H1 (cell line): ENCODE results near the gene NCAPG2. TPM values are rescaled to one million over a fixed set of nuclear protein-coding genes. Genes with fewer than 3 reads are reported as not detected.

Source experiments
- CTCF ChIA-PET: fragments of 300-600 bp; sonication (Branson Sonifier 250); formaldehyde crosslinking; loops from one replicate; lab custom pipeline; 2021; ENCODE audit not compliant: partially characterized antibody; lab: Charles Lee
- POLR2A ChIA-PET: fragments of 300-600 bp; sonication (Branson Sonifier 250); formaldehyde crosslinking; loops from one replicate; lab custom pipeline; 2021; ENCODE audit warnings: inconsistent platforms; ENCODE audit not compliant: partially characterized antibody; lab: Charles Lee
- DNase-seq, 2 experiments: peaks; one replicate each; pipeline versions ENCODE4 v3.0.0 to v3.0.0-alpha.2; 2010 to 2022; ENCODE audit warnings: low spot score in 2 of 2, low read depth in 1 of 2, mixed read lengths in 1 of 2
- FAIRE-seq: peaks from 2 replicates; lab custom pipeline; 2011; peaks lifted over from hg19 to GRCh38; lab: Jason Lieb, UNC
- H2AFZ ChIP-seq: 2 replicates; pipeline ENCODE4 v1.8.1; 2012; ENCODE audit warnings: low read length, inconsistent platforms
- H2AK5ac ChIP-seq: 2 replicates; pipeline ENCODE4 v1.6.1; 2013; ENCODE audit warnings: low read depth, low read length
- H2BK120ac ChIP-seq: replicated peaks from 2 replicates; pipeline ENCODE3; 2013; ENCODE audit warnings: low read depth, low read length, inconsistent platforms
- H2BK12ac ChIP-seq: 2 replicates; pipeline ENCODE4 v1.6.1; 2013; ENCODE audit warnings: low read depth, low read length
- H2BK15ac ChIP-seq: 2 replicates; pipeline ENCODE4 v1.6.1; 2013; ENCODE audit warnings: low read length
- H2BK20ac ChIP-seq: 2 replicates; pipeline ENCODE4 v1.6.1; 2013; ENCODE audit warnings: low read length
- H2BK5ac ChIP-seq: 2 replicates; pipeline ENCODE4 v1.6.1; 2013; ENCODE audit warnings: low read depth, low read length
- H3K14ac ChIP-seq: 2 replicates; pipeline ENCODE4 v1.6.1; 2013; ENCODE audit warnings: inconsistent platforms; ENCODE audit not compliant: insufficient read length
- H3K18ac ChIP-seq: 2 replicates; pipeline ENCODE4 v1.6.1; 2013; ENCODE audit warnings: low read length; ENCODE audit errors: extremely low read depth
- H3K23ac ChIP-seq: 2 replicates; pipeline ENCODE4 v1.6.1; 2013; ENCODE audit warnings: inconsistent platforms; ENCODE audit not compliant: insufficient read length
- H3K23me2 ChIP-seq: 2 replicates; pipeline ENCODE4 v1.6.1; 2013; ENCODE audit warnings: low read depth, low read length
- H3K27ac ChIP-seq: 2 replicates; pipeline ENCODE4 v1.6.1; 2011; ENCODE audit warnings: low read depth, low read length, inconsistent platforms
- H3K27me3 ChIP-seq, 4 experiments: replicated peaks in 1 of 4; 1 replicate in 1 of 4; 2 replicates in 3 of 4; pipeline versions ENCODE4 v1.6.1 to v1.8.1; 2011 to 2013; ENCODE audit warnings: low read length in 3 of 4, mild to moderate bottlenecking in 3 of 4, inconsistent platforms in 2 of 4, mixed read lengths in 2 of 4, moderate library complexity in 1 of 4; ENCODE audit not compliant: control insufficient read depth in 3 of 4, insufficient read depth in 3 of 4; ENCODE audit errors: extremely low read depth in 1 of 4
- H3K36me3 ChIP-seq, 4 experiments: 2 replicates each; pipeline versions ENCODE4 v1.6.1 to v1.8.1; 2011 to 2013; ENCODE audit warnings: mild to moderate bottlenecking in 4 of 4, low read length in 3 of 4, moderate library complexity in 2 of 4, control low read depth in 1 of 4, inconsistent platforms in 1 of 4; ENCODE audit not compliant: insufficient read depth in 4 of 4, control insufficient read depth in 2 of 4
- H3K4ac ChIP-seq: replicated peaks from 2 replicates; pipeline ENCODE3; 2013; ENCODE audit warnings: low read length, low read depth, mixed read lengths, inconsistent platforms; ENCODE audit not compliant: insufficient read length
- H3K4me1 ChIP-seq, 4 experiments: replicated peaks in 1 of 4; 1 replicate in 1 of 4; 2 replicates in 3 of 4; pipeline versions ENCODE4 v1.6.1 to v1.8.1; 2011 to 2013; ENCODE audit warnings: low read length in 3 of 4, inconsistent platforms in 2 of 4, mixed read lengths in 1 of 4; ENCODE audit not compliant: insufficient read depth in 4 of 4, control insufficient read depth in 3 of 4
- H3K4me2 ChIP-seq, 2 experiments: 2 replicates each; pipeline versions ENCODE4 v1.6.1 to v1.8.1; 2011 to 2013; ENCODE audit warnings: low read depth in 2 of 2, low read length in 2 of 2, control low read depth in 1 of 2, inconsistent platforms in 1 of 2, mild to moderate bottlenecking in 1 of 2; ENCODE audit not compliant: insufficient read depth in 1 of 2
- H3K4me3 ChIP-seq, 4 experiments: fragments of 200-600, 300-600 bp in 1 of 4; sonication (generic), shearing (Covaris generic), sonication (Bioruptor Twin) in 1 of 4; 2 replicates each; pipeline versions ENCODE4 v1.5.1 to v1.8.1; 2011 to 2016; ENCODE audit warnings: low read length in 4 of 4, low read depth in 3 of 4, control low read depth in 2 of 4, inconsistent platforms in 2 of 4, mild to moderate bottlenecking in 2 of 4, mixed read lengths in 1 of 4, moderate library complexity in 1 of 4; ENCODE audit not compliant: insufficient read depth in 2 of 4; ENCODE audit errors: extremely low read depth in 1 of 4
- H3K56ac ChIP-seq: replicated peaks from 2 replicates; pipeline ENCODE3; 2013; ENCODE audit warnings: low read depth, mild to moderate bottlenecking, mixed read lengths, low read length, inconsistent platforms; ENCODE audit not compliant: insufficient read length
- H3K79me1 ChIP-seq: 2 replicates; pipeline ENCODE4 v1.6.1; 2013; ENCODE audit warnings: low read depth, low read length, control low read depth
- H3K79me2 ChIP-seq, 2 experiments: 2 replicates each; pipeline versions ENCODE4 v1.6.1 to v1.8.1; 2012 to 2013; ENCODE audit warnings: low read length in 2 of 2, mild to moderate bottlenecking in 2 of 2, inconsistent platforms in 1 of 2; ENCODE audit not compliant: insufficient read depth in 2 of 2, control insufficient read depth in 1 of 2
- H3K9ac ChIP-seq, 4 experiments: replicated peaks in 1 of 4; 1 replicate in 1 of 4; 2 replicates in 3 of 4; pipeline versions ENCODE4 v1.6.1 to v1.8.1; 2011 to 2013; ENCODE audit warnings: low read depth in 3 of 4, low read length in 3 of 4, control low read depth in 2 of 4, mild to moderate bottlenecking in 2 of 4, moderate library complexity in 2 of 4, inconsistent platforms in 1 of 4; ENCODE audit errors: extremely low read depth in 1 of 4
- H3K9me3 ChIP-seq, 2 experiments: 2 replicates each; pipeline versions ENCODE4 v1.6.1 to v1.8.1; 2012 to 2013; ENCODE audit warnings: mild to moderate bottlenecking in 2 of 2, moderate library complexity in 2 of 2, control low read depth in 1 of 2, inconsistent platforms in 1 of 2, low read depth in 1 of 2, low read length in 1 of 2, mixed read lengths in 1 of 2; ENCODE audit not compliant: insufficient read depth in 2 of 2
- H4K20me1 ChIP-seq, 2 experiments: replicated peaks in 1 of 2; 2 replicates each; pipeline versions ENCODE3 to v1.8.1; 2011 to 2013; ENCODE audit warnings: inconsistent platforms in 2 of 2, low read length in 2 of 2, mild to moderate bottlenecking in 1 of 2; ENCODE audit not compliant: insufficient read depth in 2 of 2, control insufficient read depth in 1 of 2
- H4K5ac ChIP-seq: 2 replicates; pipeline ENCODE4 v1.6.1; 2013; ENCODE audit warnings: low read length, low read depth, mixed read lengths, inconsistent platforms; ENCODE audit not compliant: insufficient read length
- H4K8ac ChIP-seq: 2 replicates; pipeline ENCODE4 v1.8.0; 2013; ENCODE audit warnings: mild to moderate bottlenecking, moderate library complexity, low read length, inconsistent platforms; ENCODE audit not compliant: insufficient read depth; ENCODE audit errors: extremely low read depth
- H4K91ac ChIP-seq: replicated peaks from 2 replicates; pipeline ENCODE3; 2013; ENCODE audit warnings: low read length, mixed read lengths, inconsistent platforms; ENCODE audit not compliant: insufficient read length
- EP300 ChIP-seq, 2 experiments: IDR thresholded peaks; 1 replicate in 1 of 2; 2 replicates in 1 of 2; pipeline ENCODE4 v1.6.1; 2011 to 2012; ENCODE audit warnings: low read depth in 2 of 2, low read length in 2 of 2, mild to moderate bottlenecking in 2 of 2, borderline replicate concordance in 1 of 2, inconsistent platforms in 1 of 2, moderate library complexity in 1 of 2
- POLR2AphosphoS5 ChIP-seq: IDR thresholded peaks from 2 replicates; pipeline ENCODE4 v1.6.1; 2011; ENCODE audit warnings: low read depth, low read length
- RFX5 ChIP-seq: IDR thresholded peaks from 2 replicates; pipeline ENCODE4 v1.6.1; 2011; ENCODE audit warnings: low read depth, low read length, improper control_type of control experiment, borderline replicate concordance
- WGBS, 2 experiments: shearing (Covaris generic) in 1 of 2; methylation state at CpG; one replicate each; pipeline versions ENCODE4 v1.1.6 to v1.1.7; 2013 to 2015; ENCODE audit warnings: low lambda C conversion rate in 2 of 2, mixed read lengths in 2 of 2, inconsistent platforms in 1 of 2, low coverage in 1 of 2, missing lambda C conversion rate in 1 of 2; ENCODE audit not compliant: insufficient replicate concordance in 2 of 2, insufficient coverage in 1 of 2, insufficient read length in 1 of 2; ENCODE audit errors: extremely low coverage in 1 of 2, missing lambda C conversion rate in 1 of 2; 5-methylcytosine and 5-hydroxymethylcytosine counted together
- polyA plus RNA-seq, 7 experiments: library from polyadenylated mRNA; depleted of rRNA in 3 of 7; stranded (reverse) in 5 of 7; unstranded in 2 of 7; fragments of >200 nt in 5 of 7; fragments of 200-250 nt in 2 of 7; gene quantifications; 1 replicate in 5 of 7; 2 replicates in 1 of 7; 4 replicates in 1 of 7; pipeline versions ENCODE4 v1.2.1 to v1.2.3, GENCODE V29; 2011 to 2013; ENCODE audit warnings: missing spikeins in 2 of 7, mixed read lengths in 2 of 7
- total RNA-seq: library from RNA; stranded (reverse); fragmentation: NEBNext Ultra II Directional; extraction: Animal tissue kit (Norgen Biotek cat#: 25700); gene quantifications from 2 replicates; pipeline ENCODE4 v1.2.1, GENCODE V29; 2021

The NCAPG2 gene
- total and polyA plus RNA-seq, 2 of the 8 experiments (the other 6 are each of a cell fraction or from before 2014, with no cell fraction given) = 49.9 to 119 TPM

DNA sequence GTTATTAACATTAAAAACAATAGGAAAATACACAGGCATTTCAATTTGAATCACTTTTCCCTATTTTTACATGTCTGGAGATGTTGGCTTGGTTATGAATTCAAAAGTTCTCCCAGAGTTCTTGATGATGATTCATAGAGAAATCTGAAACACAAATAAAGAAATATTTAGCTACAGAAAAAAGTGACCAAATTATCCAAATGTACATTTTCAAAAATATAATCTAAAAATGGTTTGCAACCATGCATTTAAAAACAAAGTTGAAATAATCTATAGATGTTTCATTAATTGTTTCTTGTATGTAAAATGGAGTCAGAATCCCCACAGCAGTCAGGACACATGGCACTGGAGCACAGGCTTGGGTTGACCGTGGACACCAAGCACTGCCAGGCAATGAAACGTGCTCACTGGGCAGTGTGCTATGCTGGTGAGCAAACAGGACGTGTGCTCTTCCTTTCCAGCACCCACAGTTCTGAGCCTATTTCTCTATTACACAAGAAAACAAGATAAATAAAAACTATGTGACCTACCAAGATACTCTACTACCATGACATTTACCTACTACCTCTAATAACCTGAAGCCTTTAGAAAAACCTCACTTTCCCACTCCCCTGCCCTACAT is 72.9 kb downstream of the NCAPG2 start:
- no peaks in the 10 kb centered on the region for H3K79me2 ChIP-seq
- H3K56ac ChIP-seq = no peak overlapping the region
- H3K14ac ChIP-seq = no peak overlapping the region
- H3K27ac ChIP-seq = no peak overlapping the region
- no peaks in the 10 kb centered on the region for H3K27me3 ChIP-seq
- no peak overlapping the region for H2BK120ac ChIP-seq
- 88% methylated on average over 3 of the region's 3 CpGs; no CpG with 5 or more reads in 1 of the 2 experiments for WGBS, 2 experiments
- H3K79me1 ChIP-seq = no peaks in the 10 kb centered on the region; the same call in 1 of the 2 replicates
- no peak overlapping the region for H2BK20ac ChIP-seq
- no peak overlapping the region for H4K8ac ChIP-seq
- ChIA-PET POLR2A (interaction anchor here (1.5 kb wide), 1 partner anchor 12 kb away, joined by 5 read pairs; no protein-coding TSS in a partner anchor), CTCF (interaction anchor here (2.9 kb wide), 1 partner anchor 15 kb away, joined by 10 read pairs; no protein-coding TSS in a partner anchor)
- H3K4ac ChIP-seq = no peak overlapping the region
- no peak for FAIRE-seq
- no peaks in the 10 kb centered on the region for H3K4me1 ChIP-seq
- H2BK15ac ChIP-seq = no peak overlapping the region
- no peak overlapping the region for H3K18ac ChIP-seq
- H3K9me3 ChIP-seq = no peaks in the 10 kb centered on the region
- peaks cover 0 to 43% (median 27%) of the 10 kb centered on the region in 4 experiments; a peak in 7 of 8 replicates for H3K36me3 ChIP-seq
- H4K5ac ChIP-seq = no peak overlapping the region
- no peak overlapping the region for H3K4me2 ChIP-seq
- no peak overlapping the region for H4K91ac ChIP-seq
- no peak overlapping the region for H2BK5ac ChIP-seq
- no peak overlapping the region for H3K4me3 ChIP-seq
- H2BK12ac ChIP-seq = no peak overlapping the region
- DNase-seq = no peak
- TF ChIP-seq POLR2AphosphoS5 (peak; percentile 29; the same call in 1 of the 2 replicates), EP300 (IDR thresholded peaks at IDR 0.05; ENCODE audit: borderline replicate concordance in 1 of 2, low read depth in 2 of 2, low read length in 2 of 2) (no peak), RFX5 (no peak)
- no peaks in the 10 kb centered on the region for H4K20me1 ChIP-seq
- H3K23ac ChIP-seq = no peak overlapping the region
- H3K23me2 ChIP-seq = no peaks in the 10 kb centered on the region
- H2AFZ ChIP-seq = no peak overlapping the region
- no peak overlapping the region for H3K9ac ChIP-seq
- no peak overlapping the region for H2AK5ac ChIP-seq
